GM18870 (cell line): ENCODE results near the gene DGKG.

ENCODE experiments used
- ATAC-seq: cut with Tn5 transposase; IDR thresholded peaks from one replicate; pipeline ENCODE4 v1.9.1; 2021; ENCODE audit warnings: moderate library complexity; ENCODE audit not compliant: unreplicated experiment

DGKG gene

DNA sequence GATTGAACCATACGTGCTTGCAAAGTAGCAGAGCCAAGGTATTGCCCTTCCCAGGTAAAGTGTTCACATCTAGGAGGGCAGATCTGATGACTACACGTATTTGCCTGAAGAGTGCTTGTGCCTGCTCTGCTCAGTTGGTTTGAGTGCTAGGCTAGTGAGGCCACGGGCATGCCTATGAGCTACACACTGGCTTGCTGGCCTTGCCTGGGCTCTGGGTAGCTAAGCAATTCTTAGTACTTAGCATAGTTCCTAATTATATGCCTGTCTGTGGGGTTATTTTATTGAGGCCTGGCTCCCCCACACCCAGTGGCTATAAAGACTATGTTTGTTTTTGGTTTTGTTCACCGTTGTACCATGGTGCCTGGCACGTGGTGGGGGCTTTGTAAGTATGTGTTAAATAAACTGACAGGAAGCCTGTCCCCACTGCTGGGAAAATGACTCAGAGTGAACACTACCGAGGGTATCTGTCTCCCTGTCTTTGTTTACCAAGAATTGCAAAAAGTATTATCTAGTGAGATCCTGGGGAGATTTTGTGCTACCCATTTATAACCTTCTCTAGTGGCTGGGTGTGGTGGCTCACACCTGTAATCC lies 181.0 kb downstream of the DGKG start:
- ATAC-seq: no peak

DNA sequence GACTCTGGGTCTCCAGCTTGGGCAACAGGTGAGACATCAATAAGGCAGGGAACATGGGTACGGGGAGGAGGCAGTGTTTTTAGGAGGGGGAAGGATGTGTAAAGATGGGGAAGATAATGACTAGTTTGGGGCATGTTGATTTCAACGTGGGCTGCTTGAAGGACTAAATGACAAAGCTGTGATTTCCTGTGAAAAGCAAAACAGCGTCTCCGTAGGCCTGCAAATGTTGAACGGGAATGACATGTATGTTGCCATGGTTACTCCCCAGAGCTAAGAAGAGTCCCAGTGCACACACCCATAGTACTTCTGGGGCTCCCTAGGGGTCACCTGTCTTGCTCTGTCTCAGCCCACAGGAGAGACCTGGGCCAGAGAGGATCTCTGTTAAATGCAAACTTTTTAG lies 181.9 kb downstream of the DGKG start:
- ATAC-seq: no peak

DNA sequence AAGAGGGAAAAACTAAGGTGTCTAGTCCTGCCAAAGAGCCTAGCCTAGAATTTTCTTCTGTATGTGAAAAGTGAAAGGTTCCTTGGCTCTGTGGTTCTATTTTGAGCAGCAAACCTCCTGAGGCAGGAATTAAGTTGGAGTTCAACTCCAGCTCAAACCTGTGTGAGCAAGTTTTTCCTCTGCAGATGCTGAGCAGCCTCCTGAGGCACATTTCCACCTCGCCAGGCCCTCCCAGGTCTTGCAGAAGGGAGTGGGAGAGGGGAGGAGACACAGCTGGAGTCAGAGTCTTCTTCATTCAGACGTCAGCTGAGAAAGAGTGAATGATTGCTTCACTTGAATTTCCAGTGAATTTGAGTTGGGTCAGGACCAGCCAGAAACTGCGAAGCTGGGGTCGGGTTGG lies 183.6 kb downstream of the DGKG start:
- no peak for ATAC-seq

DNA sequence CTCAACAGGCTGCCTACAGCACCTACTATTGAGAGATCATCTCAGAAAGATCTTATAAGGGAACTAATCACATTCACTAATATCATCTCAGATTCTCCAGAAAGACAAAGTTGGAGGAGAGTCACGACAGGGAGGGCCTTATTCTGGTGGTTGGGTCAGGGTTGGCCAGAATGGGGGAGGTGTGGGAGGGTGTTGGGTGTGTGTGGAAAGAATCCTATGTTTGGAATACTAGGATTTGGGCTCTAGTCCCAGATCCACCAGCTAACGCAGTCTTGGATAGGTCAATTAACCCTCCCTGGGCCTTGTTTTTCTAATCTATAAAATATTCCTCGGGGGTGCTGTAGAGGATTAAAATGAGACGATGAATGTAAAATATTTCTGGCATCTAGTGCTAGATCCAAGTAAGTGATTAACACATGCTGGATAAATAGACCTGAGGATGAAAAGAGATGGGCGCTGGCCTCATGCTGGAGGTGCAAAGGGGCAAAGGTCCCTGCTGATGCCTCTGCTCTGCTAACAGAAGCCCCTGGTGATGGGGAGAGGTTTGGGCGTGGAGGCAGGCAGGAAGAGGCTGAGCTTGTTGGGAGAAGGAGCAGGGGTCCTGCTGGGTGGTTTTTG lies 185.6 kb downstream of the DGKG start:
- ATAC-seq: no peak

DNA sequence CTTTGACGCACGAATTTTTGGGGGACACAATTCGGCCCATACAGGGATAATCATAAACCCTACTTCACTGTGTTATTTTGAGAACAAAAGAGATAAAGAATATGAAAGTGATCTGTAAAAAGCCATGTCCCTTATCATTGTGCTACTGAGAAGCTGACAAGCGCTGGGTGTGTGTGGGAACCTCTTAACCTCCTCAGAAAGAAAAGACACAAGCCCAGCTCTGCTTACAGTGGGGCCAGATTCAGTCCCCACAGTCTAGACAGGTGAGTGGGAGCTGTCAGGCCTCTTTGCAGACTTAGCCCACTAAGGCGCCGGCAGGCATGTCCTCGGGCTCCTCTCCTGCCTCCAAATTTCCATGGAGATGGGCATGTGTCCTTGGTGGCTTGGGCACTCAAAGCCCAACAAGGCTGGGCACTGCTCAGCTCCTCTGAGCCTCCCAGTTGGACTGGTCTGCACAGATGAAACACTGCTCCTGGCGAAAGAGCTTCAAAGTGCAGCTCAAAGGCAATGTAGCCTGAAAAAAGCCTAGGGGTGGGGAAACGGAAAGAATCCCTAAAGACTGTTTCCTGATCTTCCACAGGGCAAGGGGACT lies 188.7 kb downstream of the DGKG start:
- ATAC-seq: no peak

DNA sequence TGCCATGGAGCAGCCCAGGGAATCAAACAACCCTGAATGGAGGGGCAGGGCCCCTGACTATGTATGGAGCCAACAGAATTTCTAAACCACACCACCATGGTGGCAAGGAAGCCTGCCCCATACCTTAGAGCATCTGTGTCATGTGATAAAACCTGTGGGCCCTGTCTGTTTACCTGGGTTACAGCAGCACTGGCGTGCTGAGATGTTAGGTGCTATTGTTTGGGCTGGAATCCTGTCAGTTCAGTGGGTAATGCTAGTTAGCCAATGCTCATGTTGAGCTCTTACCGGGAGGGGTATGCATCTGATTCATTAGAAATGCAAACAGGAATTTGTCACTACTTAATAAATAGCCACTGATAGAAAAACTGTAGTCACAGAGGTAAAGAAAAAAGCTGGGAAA lies 189.7 kb downstream of the DGKG start:
- no peak for ATAC-seq

DNA sequence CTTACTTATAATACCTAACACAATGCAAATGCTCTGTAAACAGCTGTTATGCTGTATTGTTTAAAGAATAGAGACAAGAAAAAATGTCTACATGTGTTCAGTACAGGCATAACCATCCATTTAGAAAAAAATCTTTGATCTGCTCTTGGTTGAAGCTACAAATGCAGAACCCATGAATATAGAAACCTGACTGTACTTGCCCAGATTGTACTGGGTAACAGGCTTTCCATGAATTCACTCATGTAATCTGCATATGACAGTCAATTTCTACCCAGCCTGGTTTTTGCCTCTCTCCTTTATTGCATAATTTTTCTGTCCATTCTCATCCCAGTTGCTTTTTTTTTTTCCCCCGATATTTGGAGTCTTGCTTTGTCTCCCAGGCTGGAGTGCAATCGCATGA lies 190.5 kb downstream of the DGKG start:
- ATAC-seq: no peak

DNA sequence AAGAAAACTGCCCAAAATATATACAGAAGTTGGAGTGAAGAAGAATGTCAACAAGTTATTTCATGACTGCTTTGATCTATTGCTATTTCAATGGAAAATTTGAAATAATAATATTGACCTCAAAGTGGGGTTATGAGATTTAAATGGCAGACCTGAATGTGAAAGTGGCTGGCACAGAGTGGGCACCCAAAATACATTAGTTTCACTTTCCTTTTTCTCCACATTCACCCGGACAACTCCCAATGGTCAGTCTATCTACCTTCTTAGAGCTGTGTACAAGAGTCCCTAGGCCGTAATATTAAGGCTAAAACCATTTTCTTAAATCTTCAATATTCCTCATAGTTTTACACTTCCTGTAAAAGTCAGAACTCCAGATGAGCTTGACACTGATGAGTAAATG lies 191.5 kb downstream of the DGKG start:
- ATAC-seq: no peak

DNA sequence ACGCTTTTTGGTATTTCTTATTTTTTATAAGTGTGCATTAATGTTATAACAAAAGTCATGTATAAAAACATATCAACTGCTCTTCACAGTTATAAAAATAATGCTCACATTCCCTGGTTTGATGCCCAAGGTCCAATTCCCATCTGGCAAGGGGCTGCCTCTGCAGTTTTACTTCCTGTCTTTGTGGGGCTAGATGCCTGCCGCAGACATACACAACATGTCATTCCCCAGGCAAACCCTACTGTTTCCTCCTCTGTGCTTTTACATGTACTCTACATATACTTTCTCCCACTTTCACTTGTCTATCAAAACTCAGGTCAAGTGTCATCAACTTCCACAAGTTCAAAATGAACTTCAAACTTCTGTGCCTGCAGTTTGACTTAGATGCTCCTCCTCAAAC lies 192.7 kb downstream of the DGKG start:
- ATAC-seq: no peak

DNA sequence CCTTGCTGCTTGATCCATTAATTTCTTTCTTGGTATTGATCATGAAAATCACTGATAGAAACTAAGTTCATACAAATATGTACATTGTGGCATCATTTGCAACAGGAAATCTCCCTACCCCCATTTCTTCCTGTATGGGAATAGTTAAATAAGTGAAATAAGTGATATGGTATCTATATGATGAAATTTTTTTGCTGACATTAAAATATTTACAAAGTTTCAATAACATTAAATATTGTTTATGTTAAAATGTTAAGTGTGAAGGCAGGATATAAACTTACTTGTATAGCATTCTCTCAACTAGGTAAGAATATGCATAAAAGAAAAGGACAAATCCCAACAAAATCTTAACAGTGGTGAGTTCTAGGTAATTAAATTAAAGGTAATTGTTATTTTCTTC lies 193.1 kb downstream of the DGKG start:
- ATAC-seq: no peak

DNA sequence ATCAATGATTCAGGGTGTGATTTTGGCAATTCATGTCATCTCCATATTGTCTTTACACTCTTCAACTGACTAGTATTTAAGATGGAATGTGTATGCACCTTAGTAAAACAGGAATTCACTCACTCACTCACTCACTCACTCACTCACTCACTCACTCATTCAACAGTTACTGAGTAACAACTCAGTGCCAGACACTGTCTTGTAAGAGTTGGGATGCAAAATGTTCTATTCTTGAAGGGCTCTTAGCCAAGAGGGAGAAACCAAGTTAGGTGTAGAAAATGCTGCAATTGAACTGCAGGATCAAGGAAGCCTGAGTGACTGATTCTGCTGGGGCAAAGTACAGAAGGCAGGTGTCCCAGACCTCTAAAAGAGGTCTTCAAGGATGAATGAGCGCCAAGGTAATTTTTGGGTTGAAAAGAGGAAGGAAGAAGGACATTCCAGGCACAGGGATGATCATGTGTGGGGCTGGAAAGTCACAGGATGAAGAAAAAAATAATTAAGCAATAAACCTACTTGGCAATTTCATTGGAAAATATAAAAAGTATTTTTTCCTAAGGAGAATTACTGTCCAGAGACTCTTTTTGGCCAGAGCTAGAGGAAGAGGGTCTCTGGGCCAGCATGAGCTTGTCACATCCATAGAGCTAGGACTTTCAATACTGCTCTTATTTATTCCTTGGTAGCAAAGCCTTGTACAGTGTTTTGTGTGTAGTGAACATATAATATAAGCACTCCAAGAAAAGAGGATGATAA lies 194.2 kb downstream of the DGKG start:
- no peak for ATAC-seq

DNA sequence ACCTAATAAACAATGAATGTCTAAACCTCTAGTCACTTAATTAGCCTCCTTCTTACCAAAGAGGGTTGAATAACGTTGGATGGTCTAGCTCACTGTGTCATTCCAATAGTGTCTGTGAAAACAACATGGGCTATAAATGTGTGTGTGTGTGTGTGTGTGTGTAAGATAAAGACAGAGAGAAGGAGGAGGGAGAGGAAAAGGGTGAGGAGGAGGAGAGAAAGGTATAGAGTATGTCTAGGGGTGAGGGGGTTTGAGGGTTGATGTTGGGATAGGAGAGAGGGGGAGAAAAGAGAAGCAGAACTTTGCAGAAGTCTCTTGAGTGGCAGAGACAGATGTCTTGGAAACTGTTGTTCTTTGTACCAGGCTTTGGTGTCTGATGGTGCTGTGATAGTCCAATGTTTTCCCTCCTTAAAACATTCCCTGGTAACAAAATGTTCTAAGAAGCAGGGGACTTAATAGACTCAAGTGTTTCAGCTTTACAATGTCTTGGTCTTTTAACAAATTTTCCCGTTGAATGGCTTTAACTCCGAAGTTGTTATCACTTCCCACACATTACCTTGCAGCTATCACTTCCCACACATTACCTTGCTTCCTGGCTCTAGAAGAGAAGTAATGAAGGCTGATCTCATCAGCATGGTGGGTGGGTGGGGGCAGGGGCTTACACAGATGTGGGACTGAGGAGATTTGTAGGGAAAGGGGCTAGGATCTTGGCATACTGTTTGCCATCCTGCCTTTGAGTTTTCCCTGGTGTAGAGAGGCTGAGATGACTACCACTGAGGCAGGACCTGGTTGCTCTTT lies 195.3 kb downstream of the DGKG start:
- no peak for ATAC-seq

DNA sequence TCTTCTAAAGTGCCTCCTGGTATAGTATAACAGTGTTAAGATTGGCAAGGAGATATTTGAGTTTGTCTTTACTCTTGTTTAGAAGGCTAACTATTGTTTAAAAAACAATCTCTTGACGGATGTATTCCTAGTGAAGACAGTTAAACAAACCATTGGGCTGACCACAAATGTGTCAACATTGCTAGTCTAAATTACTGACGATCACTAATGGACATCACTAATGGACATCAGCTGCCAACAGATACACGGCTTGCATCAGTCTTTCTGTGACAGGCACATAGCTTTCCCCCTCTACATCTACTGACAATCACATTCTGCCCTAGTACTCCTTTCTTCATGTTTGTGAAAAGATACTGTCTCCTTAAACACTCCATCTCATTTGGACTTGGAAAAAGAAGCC lies 196.0 kb downstream of the DGKG start:
- ATAC-seq: no peak

DNA sequence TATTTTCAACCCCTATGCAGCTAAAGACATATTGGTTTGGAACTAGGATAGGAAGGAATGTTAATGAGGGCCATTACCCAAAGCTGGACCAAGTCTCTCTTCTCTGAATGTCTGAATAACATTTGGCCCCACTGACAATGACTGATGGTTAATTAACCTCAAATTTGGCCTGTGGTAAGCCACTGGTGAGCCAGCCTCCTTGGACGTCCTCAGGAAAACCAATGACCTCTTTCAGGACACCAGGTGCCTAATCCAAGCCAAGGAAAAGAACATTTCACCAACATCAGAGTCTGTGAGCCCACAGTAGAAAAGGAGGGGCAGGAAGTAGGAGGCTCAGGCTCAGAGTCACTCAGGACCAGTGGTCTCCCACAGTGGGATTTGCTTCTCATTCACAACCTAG lies 196.7 kb downstream of the DGKG start:
- no peak for ATAC-seq

DNA sequence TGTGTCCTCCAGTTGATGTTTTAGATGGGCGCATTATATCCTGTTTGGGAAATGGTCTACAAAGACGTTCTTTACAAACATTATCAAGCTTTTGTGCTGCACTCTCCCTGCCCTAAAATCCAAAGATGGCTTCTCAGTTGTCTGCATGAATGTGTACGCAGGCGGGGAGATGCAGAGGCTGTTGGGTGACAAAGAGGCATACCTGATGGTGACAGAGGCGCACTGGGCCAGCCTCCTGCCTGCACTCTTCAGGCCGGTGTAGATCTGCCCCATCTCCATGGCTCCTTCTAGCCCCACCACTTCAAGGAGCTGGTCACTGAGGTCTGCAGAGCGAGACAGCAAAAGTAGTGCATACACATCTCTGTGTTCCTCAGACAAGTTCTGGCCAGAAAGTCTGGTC lies 197.3 kb downstream of the DGKG start:
- no peak for ATAC-seq

DNA sequence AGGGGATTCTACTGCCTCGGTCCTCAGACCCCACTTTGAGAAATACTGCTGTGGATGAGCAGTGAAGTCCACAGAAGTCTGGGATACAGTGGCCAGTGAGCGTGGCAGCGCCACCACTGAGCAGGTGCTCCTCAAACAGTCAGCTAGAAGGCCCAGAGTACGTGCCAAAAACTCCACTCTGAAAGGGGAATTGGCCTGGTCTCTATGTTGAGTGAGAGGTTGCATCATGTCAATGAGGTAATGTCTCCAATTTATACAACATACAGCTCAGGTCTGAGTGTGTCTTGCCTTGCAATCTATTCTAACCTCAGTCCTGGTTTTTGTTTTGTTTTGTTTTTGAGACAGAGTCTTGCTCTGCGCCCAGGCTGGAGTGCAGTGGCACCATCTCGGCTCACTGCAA lies 199.8 kb downstream of the DGKG start:
- no peak for ATAC-seq

DNA sequence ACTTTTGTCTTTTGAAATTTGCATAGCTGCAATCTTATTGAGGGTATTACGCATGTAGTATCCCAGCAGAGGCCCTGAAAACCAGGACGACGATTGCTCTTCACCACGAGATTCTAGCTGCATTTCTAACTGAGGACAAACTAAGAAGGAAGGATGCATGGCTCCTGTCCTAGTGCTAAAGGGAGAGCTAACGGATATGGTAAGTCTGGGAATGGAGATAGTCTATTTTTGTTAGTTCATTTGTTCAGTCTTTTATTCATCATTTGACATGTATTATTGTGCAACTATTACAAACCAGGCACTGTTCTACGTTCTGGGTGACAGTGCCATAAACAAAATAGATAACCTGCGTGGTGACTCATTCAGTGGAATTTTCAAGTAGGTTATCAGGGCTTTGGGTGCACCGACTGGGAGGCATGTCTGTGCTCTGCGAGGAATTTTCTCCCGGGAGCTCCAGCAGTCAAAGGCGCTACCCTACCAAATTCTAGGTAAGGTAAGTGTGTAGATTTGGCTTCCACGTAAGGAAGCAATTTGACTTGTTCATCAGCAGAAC lies 201.3 kb downstream of the DGKG start:
- no peak for ATAC-seq

DNA sequence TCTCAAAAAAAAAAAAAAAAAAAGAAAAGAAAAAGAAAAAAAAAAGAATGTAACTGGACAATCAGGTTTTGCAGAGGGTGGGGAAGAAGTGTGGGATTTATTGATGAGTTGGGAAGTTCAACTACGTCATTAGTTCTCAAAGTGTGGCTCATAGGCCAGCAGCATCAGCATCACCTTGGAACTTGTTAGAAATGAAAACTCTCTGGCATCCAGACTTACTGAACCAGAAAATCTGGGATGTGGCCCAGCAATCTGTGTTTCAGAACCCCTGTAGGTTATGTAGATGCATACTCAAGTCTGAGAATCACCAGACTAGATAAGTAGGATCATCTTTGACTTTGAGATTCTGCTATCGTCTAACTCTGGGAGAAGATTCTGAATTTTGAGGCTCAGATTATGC lies 207.4 kb downstream of the DGKG start:
- no peak for ATAC-seq

DNA sequence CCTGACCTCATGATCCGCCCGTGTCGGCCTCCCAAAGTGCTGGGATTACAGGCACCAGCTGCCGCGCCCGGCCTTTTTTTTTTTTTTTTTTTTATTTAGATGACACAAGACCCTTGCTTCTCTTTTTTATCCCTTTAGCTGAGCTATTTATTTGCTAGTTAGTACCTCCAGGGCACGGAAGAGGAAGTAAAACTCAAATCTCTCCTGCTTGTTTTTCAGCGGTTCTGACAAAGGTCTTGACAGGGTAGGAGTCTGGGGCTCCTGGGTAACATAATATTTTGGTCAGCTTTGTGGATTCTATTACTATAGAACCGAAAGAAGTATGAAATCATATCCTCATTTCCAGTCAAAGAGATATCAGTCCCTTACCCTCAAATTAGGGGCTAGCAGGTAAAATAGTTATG lies 209.1 kb downstream of the DGKG start:
- ATAC-seq: peak; percentile 71

DNA sequence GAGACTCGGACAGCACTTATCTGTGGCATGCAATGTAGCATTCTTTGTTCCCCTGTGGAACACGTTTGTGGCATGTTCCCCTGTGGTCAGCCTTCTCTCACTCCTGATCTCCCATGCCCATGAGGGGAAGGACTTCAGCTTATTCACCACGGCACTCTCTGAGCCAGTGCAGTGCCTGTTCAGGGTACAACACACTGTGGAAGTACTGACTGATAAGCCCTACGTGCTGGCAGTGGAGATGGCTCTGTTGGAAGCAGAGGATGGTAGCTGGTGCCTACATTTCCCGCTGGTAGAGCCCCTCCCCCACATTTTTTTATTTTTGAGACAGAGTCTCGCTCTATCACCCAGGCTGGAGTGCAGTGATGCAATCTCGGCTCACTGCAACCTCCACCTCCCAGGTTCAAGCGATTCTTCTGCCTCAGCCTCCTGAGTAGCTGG lies 209.7 kb downstream of the DGKG start:
- ATAC-seq: no peak
